ENCODE results near the gene TGFBRAP1.

Gene TGFBRAP1

DNA sequence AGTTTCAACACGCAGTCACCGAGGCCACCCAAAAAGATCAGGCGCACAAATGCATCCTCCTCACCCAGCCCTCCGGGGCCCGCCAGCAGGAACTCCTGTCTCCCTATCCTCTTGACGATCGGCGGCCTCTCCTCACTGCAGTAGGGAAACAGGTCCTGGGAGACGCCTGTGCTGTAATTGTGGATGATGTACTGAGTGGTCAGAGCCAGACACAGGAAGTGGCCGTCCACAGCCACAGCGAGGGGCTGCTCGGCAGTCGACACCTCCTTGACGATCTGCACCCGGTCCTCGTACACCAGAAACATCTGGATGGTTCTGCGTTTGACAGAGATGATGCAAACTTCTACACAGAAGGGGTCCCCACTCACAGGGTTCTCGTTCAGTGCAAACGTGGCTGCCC, 22.0 kb downstream of the TGFBRAP1 start:
- no peak overlapping the region for H3K27ac Mint-ChIP-seq
- ATAC-seq = no peak
- H3K27me3 Mint-ChIP-seq = no peaks in the 10 kb centered on the region
- H3K9me3 Mint-ChIP-seq = no peaks in the 10 kb centered on the region
- H3K4me1 Mint-ChIP-seq = peaks cover 32% of the 10 kb centered on the region
- no peak overlapping the region for H3K4me3 Mint-ChIP-seq
- no peak for DNase-seq

DNA sequence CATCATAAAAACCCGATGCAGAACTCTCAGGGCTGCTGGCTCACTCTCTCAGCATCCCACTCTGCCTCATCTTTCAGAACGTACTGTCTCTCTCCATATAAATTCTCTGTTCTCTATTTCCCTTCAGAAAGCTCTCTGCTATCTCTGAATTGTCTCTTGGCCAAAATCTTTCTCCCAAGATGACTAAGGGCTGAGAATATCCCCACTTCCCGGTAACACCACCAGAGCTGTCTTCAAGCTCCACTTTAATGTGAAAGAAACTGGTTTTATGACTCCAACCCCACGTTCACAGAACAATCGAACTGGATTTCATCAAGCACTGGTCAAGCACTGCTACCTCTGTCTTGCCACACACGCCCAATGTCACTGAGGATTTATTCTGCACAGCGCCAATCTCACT, 22.4 kb downstream of the TGFBRAP1 start:
- ATAC-seq (no peak), DNase-seq (no peak)
- H3K4me1 Mint-ChIP-seq = peaks cover 35% of the 10 kb centered on the region
- no peaks in the 10 kb centered on the region for H3K27me3 Mint-ChIP-seq
- H3K4me3 Mint-ChIP-seq = no peak overlapping the region
- no peak overlapping the region for H3K27ac Mint-ChIP-seq
- no peaks in the 10 kb centered on the region for H3K9me3 Mint-ChIP-seq

DNA sequence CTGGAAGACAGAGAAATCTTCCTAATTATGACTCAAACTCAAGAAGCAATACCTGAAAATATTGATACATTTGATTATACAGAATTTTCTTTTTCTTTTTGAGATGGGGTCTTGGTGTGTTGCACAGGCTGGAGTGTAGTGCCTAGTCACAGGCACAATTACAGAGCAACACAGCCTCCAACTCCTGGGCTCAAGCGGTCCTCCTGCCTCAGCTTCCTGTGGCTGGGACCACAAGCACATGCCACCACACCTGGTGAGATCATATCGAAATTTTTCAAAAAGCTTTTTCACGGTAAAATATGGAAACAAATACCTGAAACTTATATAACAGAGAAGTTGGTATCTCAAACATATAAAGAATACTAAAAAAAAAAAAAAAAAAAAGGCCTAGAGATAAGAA, 27.9 kb downstream of the TGFBRAP1 start:
- DNase-seq (peak in 1 of 2 donors; percentile 36), ATAC-seq (peak; percentile 90)
- no peaks in the 10 kb centered on the region for H3K9me3 Mint-ChIP-seq
- peaks cover 26% of the 10 kb centered on the region for H3K4me1 Mint-ChIP-seq
- H3K27me3 Mint-ChIP-seq = no peaks in the 10 kb centered on the region
- H3K27ac Mint-ChIP-seq = peak overlapping the region in 1 of 2 donors; percentile 42
- H3K4me3 Mint-ChIP-seq = no peak overlapping the region

DNA sequence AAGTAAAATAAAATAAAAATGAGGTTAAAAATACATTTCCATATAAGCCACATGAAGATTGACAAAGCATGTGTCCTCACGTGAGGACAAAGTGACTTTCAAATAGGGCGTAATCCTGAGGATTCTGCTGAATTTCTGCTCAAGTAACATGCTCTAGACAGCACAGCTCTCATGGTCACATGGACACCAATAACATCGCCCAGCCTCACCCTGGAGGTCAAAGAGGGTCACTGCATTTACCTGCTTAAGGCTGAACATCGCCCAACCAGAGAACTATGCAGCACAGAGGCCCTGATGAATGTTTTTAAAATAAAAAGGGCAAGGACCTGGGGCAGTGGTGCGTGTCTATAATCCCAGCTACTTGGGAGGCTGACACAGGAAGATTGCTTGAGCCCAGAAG, 30.2 kb downstream of the TGFBRAP1 start:
- DNase-seq = no peak
- no peaks in the 10 kb centered on the region for H3K27me3 Mint-ChIP-seq
- H3K4me3 Mint-ChIP-seq = no peak overlapping the region
- no peaks in the 10 kb centered on the region for H3K9me3 Mint-ChIP-seq
- no peak for ATAC-seq
- no peak overlapping the region for H3K27ac Mint-ChIP-seq
- peaks cover 26% of the 10 kb centered on the region for H3K4me1 Mint-ChIP-seq

DNA sequence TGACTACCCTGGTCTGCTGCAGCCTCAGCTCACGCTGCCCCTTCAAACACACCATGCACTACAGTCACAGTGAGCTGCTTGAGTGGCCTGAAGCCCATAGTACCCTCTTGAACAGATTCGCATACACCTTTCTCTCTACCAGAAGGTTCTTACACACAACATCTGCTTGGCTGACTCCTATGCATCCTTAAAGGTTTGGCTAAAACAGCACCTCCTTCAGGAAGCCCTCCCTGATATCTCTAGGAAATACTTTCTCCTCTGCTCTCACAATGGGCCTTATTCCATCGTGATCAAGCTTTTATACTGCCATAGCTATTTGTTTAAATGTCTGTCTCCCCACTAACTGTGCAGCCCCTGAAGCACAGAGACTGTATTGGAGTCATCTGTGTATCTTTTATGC, 31.5 kb downstream of the TGFBRAP1 start:
- Mint-ChIP-seq H3K27me3 (no peaks in the 10 kb centered on the region), H3K4me3 (no peak overlapping the region), H3K27ac (peak overlapping the region in 1 of 2 donors; percentile 21), H3K4me1 (peaks cover 17% of the 10 kb centered on the region), H3K9me3 (no peaks in the 10 kb centered on the region)
- ATAC-seq (no peak), DNase-seq (no peak)

DNA sequence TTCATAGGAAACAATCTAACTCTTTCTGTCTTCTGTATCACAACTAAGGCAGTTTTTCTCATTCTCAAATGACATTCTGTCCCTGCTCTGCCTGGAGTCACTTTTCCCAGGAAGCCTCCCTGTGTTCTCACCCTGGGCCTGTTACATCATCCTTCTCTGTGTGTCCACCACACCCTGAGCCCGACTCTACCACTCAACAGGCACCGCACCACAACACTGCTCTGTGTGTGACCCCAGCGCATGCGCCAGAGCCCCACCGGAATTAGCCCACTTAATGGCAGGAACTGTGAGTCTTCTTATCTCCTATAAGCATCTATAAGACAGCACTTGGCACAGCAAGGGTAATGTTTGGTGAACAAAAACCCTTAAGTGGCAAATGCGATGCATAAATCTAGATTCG, 32.3 kb downstream of the TGFBRAP1 start:
- no peaks in the 10 kb centered on the region for H3K27me3 Mint-ChIP-seq
- H3K4me3 Mint-ChIP-seq = no peak overlapping the region
- no peaks in the 10 kb centered on the region for H3K9me3 Mint-ChIP-seq
- DNase-seq (no peak), ATAC-seq (no peak)
- H3K27ac Mint-ChIP-seq = peak overlapping the region in 1 of 2 donors; percentile 83
- H3K4me1 Mint-ChIP-seq = peaks cover 9% of the 10 kb centered on the region

DNA sequence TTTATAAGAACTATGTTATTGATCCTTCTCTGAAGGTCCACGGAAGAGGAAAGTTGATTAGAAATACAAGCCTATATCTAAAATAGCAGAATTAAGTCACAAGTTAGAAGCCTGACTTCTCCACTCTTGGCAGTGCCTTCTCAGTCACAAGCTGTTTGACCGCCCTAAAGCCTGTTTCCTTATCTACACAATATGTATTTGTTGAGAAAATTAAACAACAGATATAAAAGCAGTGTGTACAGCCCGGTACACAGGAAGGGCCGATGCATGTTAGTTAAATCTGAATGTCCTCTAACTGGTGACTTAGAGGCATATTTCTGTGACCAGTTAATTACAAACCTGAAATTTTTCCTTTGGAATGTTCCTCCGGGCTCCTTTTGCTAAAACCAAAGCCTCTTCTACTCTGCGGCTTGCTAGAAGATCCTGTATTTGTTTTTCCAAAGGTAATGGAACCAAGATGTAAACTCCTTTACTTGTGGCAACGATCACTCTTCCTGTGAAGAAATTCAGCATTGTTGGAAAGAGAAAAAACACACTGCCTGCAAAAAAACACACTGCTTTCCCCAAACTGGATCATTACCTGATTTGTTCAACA, 33.4 kb downstream of the TGFBRAP1 start:
- DNase-seq = no peak
- Mint-ChIP-seq H3K27ac (no peak overlapping the region), H3K27me3 (no peaks in the 10 kb centered on the region), H3K4me3 (no peak overlapping the region), H3K9me3 (no peaks in the 10 kb centered on the region), H3K4me1 (no peaks in the 10 kb centered on the region)
- no peak for ATAC-seq

DNA sequence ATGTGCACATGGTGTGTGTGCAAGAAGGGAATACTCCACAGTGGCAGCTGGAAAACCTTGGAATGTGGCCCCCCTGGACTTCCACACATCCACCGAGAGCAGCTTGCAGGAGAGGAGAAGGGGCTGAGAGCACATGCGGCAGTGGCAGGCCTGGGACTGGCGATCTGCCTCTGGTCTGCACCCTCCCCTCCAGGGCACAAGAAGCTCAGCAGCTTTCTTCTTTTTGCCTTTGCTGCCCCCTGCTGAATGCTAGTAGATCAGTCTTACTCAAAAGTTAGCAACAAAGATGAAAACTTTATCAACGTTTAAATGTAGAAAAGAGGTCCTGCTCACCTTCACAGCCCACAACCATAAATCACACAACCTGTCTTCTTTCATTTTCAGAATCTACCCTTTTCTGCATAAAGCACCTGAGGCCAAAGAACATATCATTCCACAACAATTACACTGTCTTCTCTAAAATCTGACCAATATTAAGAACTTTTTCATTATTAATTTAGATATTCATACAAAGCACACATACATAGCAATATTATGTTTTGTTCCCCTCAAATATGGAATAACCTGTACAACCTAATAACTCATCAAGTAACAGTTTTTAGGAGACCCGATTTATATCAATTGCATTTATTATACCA, 34.6 kb downstream of the TGFBRAP1 start:
- Mint-ChIP-seq H3K9me3 (no peaks in the 10 kb centered on the region), H3K27ac (no peak overlapping the region), H3K27me3 (no peaks in the 10 kb centered on the region), H3K4me3 (no peak overlapping the region), H3K4me1 (no peaks in the 10 kb centered on the region)
- ATAC-seq = peak; percentile 66
- peak; percentile 19 to 22 for DNase-seq

DNA sequence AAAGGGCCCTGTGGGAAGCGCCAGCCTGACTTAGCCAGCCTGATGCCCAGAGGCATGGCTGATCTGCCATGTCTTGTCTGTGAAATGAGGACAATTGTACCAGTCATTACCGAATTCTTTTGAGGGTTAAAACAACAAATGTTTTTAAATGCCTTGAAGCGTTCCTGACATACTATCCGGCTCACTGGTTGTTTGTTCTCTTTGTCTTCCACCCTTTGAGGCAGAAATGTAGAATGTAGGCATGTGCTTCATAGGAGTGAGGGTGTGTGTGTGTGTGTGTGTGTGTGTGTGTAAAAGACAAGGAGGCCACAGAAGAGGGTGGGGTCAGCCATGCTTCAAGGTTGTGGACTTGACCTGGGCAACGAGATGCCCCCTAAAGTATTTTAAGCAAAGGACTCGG, 35.5 kb downstream of the TGFBRAP1 start:
- no peaks in the 10 kb centered on the region for H3K9me3 Mint-ChIP-seq
- DNase-seq (no peak), ATAC-seq (no peak)
- no peaks in the 10 kb centered on the region for H3K27me3 Mint-ChIP-seq
- H3K4me3 Mint-ChIP-seq = no peak overlapping the region
- H3K4me1 Mint-ChIP-seq = no peaks in the 10 kb centered on the region
- H3K27ac Mint-ChIP-seq = no peak overlapping the region

DNA sequence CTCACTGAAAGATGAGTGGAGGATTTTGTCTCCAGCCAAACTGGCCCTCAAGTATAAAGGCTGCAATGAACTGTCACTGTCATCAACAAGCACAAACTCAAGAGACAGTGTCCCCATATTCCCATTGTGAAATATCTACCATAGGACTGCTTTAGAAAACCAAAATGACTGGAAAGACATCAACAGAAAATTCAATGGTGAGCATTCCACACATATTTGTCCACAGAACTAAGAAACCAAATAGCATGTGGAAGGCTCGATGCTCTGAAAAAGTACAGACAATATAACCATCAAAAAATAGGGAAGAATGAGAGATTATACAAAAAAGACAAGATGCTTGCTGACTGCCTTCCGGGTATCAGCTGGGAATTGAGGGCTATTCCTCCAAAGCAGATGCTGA, 37.6 kb downstream of the TGFBRAP1 start:
- Mint-ChIP-seq H3K27ac (no peak overlapping the region), H3K27me3 (no peaks in the 10 kb centered on the region), H3K4me3 (no peak overlapping the region), H3K9me3 (no peaks in the 10 kb centered on the region), H3K4me1 (no peaks in the 10 kb centered on the region)
- ATAC-seq = no peak
- no peak for DNase-seq

DNA sequence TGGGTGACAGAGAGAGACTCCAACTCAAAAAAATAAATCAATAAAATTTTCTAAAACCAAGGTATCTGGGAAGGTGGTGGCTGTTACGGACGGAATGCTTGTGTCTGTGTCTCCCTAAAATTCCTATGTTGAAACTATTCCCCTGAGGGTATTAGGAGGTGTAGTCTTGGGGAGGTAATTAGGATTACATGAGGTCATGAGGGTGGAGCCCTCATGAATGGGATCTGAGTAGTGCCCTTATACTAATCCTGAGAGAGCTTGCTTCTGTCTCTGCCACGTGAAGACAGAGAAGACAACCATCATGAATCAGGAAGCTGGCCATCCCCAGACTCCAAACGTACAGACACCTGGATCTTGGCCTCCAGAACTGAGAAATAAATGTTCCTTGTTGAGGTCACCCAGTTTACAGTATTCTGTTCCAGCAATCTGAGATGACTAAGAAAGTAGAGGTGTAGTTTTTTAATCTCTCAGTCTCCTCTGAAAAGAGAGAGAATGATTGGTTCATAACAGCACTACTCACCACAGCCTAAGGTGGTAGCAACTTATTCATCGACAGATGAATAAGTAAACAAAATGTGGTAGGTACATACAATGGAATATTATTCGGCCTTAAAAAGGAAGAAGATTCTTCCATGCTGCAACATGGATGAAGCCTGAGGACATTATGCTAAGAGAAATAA, 38.4 kb downstream of the TGFBRAP1 start:
- no peak overlapping the region for H3K4me3 Mint-ChIP-seq
- H3K27ac Mint-ChIP-seq = no peak overlapping the region
- no peaks in the 10 kb centered on the region for H3K4me1 Mint-ChIP-seq
- DNase-seq = no peak
- H3K27me3 Mint-ChIP-seq = no peaks in the 10 kb centered on the region
- no peak for ATAC-seq
- no peaks in the 10 kb centered on the region for H3K9me3 Mint-ChIP-seq

DNA sequence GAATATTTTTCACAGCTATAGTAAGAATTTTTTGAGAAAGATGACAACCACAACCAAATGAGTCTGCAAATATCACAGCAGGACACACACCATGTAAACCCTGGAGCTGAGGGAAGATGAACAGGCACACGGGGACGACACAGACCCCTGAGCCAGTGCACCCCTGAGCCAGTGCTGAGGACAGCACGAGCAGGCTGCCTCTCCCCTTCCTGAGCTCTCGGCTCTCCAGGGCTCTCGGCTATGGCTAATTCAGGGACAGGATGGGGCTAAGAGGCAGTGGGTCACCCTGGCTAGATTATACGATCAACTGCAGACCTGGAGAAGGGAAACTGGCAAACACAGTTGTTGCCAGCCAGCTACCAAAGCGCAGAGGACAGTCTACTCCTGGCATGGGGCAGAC, 41.4 kb downstream of the TGFBRAP1 start:
- peak overlapping the region; percentile 15 to 29 for H3K27ac Mint-ChIP-seq
- no peaks in the 10 kb centered on the region for H3K9me3 Mint-ChIP-seq
- ATAC-seq (no peak), DNase-seq (no peak)
- no peak overlapping the region for H3K4me3 Mint-ChIP-seq
- H3K27me3 Mint-ChIP-seq = no peaks in the 10 kb centered on the region
- no peaks in the 10 kb centered on the region for H3K4me1 Mint-ChIP-seq

DNA sequence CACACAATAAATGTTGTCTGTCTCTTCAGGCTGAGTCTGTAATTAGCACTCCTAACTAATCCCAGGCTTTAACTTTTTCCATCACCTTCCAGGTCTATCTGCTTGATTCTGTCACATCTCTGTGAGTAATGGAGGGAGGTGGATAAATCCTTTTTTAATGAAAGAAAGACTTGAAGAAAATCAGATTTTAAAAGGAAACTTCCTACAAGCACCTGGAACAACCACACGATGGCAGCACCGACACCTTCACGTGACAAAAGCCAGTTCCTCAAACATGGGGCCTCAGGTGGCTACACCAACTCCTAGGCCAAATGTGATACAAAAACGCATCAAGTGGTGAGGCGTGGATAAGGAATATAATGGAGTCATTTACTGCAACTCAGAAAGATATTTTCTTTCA, 41.8 kb downstream of the TGFBRAP1 start:
- Mint-ChIP-seq H3K27me3 (no peaks in the 10 kb centered on the region), H3K4me3 (no peak overlapping the region), H3K9me3 (no peaks in the 10 kb centered on the region), H3K4me1 (no peaks in the 10 kb centered on the region), H3K27ac (peak overlapping the region in 1 of 2 donors; percentile 29)
- ATAC-seq = no peak
- DNase-seq = peak; percentile 6 to 35

DNA sequence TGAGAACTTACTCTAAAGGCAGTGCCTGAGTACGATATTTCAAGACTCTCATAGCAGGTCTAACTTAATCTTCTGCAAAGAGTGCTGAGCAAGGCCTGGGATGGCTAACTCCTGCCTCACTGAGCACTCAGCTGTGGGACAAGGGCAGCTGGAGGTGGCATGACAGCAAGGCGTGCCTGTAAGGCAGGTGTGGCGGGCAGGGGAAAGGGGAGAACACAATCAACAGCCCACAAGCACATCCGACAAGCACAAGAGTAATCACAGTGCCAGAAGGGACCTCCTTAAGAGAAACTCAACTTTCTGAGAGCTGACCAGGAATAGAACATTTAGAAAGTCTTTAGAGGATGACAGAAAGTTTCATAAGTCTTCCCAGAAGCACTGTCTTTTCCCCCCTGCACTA, 46.0 kb downstream of the TGFBRAP1 start:
- Mint-ChIP-seq H3K27ac (no peak overlapping the region), H3K27me3 (no peaks in the 10 kb centered on the region), H3K4me3 (no peak overlapping the region), H3K4me1 (no peaks in the 10 kb centered on the region), H3K9me3 (no peaks in the 10 kb centered on the region)
- DNase-seq (no peak), ATAC-seq (no peak)

DNA sequence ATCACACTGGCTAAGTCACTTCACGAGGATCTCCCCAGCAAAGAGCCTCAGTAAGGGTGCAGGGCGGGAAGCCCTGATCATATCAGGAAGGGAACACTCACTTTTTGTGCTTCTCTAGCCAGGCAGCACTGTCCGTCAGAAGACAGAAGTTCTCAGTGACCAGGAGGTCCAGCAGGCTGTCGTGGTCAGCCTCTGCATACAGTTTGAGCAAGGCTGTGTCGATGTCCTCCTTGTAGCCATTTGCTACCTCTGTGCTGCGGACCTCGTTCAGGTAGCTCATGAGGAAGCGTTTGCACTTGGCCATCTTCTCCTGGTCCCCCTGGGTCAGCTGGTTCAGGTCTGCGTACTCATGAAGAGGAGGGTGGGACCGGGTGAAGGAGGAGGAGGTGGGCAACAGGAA, 49.3 kb downstream of the TGFBRAP1 start:
- Mint-ChIP-seq H3K4me1 (no peaks in the 10 kb centered on the region), H3K4me3 (no peak overlapping the region), H3K9me3 (no peaks in the 10 kb centered on the region), H3K27ac (no peak overlapping the region), H3K27me3 (no peaks in the 10 kb centered on the region)
- DNase-seq (no peak), ATAC-seq (no peak)

DNA sequence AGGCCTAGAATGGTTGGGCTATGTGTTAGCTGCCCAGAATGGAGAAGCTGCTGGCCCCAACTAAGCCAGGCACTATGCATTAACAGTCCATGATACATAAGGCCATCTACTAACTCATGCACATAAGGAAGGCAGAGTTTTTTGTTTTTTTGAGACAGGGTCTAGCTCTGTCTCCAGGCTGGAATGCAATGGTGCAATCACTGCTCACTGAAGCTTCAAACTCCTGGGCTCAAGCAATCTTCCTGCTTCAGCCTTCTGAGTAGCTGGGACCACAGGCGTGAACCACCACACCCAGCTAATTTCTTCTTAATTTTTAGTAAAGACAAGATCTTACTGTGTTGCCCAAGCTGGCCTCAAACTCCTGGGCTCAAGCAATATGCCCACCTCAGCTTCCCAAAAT, 50.4 kb downstream of the TGFBRAP1 start:
- Mint-ChIP-seq H3K4me3 (no peak overlapping the region), H3K9me3 (no peaks in the 10 kb centered on the region), H3K27ac (no peak overlapping the region), H3K4me1 (no peaks in the 10 kb centered on the region), H3K27me3 (no peaks in the 10 kb centered on the region)
- no peak for ATAC-seq
- DNase-seq = no peak
